Activated naive CD4-positive, alpha-beta T cell treated with anti-CD3 and anti-CD28 coated beads, Interleukin-2, amount 10 ng/mL, durations not matched to agents 7 days and 5 days (primary cell): ENCODE measurements around the gene TMEM151B.
A peak's percentile ranks its signal among the peaks of the same experiment; 100 is the strongest.

Experiments used
- CTCF ChIA-PET: fragments of 350-600 bp; sonication (Branson Sonifier 250); formaldehyde crosslinking; loops from one replicate; lab custom pipeline; 2021; ENCODE audit warnings: antibody characterized with exemption; lab: Charles Lee
- DNase-seq: peaks from one replicate; pipeline ENCODE4 v3.0.0-alpha.2; 2020
- H3K27ac Mint-ChIP-seq: one replicate; pipeline ENCODE4 v1.8.0; 2021; ENCODE audit warnings: mild to moderate bottlenecking, moderate library complexity, mixed read lengths
- H3K27me3 Mint-ChIP-seq: one replicate; pipeline ENCODE4 v1.8.0; 2021; ENCODE audit warnings: mild to moderate bottlenecking, mixed read lengths
- H3K36me3 Mint-ChIP-seq: one replicate; pipeline ENCODE4 v1.8.0; 2021; ENCODE audit warnings: mixed read lengths
- H3K4me1 Mint-ChIP-seq: one replicate; pipeline ENCODE4 v1.8.0; 2021; ENCODE audit warnings: mixed read lengths
- H3K4me3 Mint-ChIP-seq: one replicate; pipeline ENCODE4 v1.8.0; 2021; ENCODE audit warnings: mild to moderate bottlenecking, moderate library complexity, mixed read lengths
- H3K9me3 Mint-ChIP-seq: one replicate; pipeline ENCODE4 v1.8.0; 2021; ENCODE audit warnings: mixed read lengths

The TMEM151B gene

GRCh38 chr6:44298055-44298803 is 28.0 kb downstream of the TMEM151B start:
- H3K9me3 Mint-ChIP-seq = no peaks in the 10 kb centered on the region
- H3K27ac Mint-ChIP-seq = no peak overlapping the region
- H3K4me1 Mint-ChIP-seq = peaks cover 6% of the 10 kb centered on the region
- peak overlapping the region; percentile 2 for H3K4me3 Mint-ChIP-seq
- peaks cover 8% of the 10 kb centered on the region for H3K36me3 Mint-ChIP-seq
- peaks cover 55% of the 10 kb centered on the region for H3K27me3 Mint-ChIP-seq
- CTCF ChIA-PET = interaction anchor here (0.9 to 1.4 kb wide), 4 partner anchors 8 to 40 kb away, joined by 4 to 6 read pairs (median 4); partner anchors contain the start of gene AARS2
- DNase-seq = no peak

- CTCF ChIA-PET = interaction anchor here (0.9 to 2.3 kb wide), 5 partner anchors 8 to 39 kb away, joined by 4 to 7 read pairs (median 5); partner anchors contain the start of gene AARS2
Observed at GRCh38 chr6:44298864-44299263, 28.6 kb downstream of the TMEM151B start.

GRCh38 chr6:44300292-44300823 is 30.1 kb downstream of the TMEM151B start:
- H3K27ac Mint-ChIP-seq = no peak overlapping the region

More at GRCh38 chr6:44298864-44299263, 28.6 kb downstream of the TMEM151B start:
- Mint-ChIP-seq H3K27me3 (peaks cover 51% of the 10 kb centered on the region), H3K36me3 (peaks cover 8% of the 10 kb centered on the region), H3K4me3 (no peak overlapping the region), H3K9me3 (no peaks in the 10 kb centered on the region), H3K4me1 (peaks cover 6% of the 10 kb centered on the region), H3K27ac (no peak overlapping the region)
- no peak for DNase-seq

GRCh38 chr6:44301106-44301505 is 30.9 kb downstream of the TMEM151B start:
- H3K36me3 Mint-ChIP-seq = peaks cover 13% of the 10 kb centered on the region
- no peak overlapping the region for H3K27ac Mint-ChIP-seq
- peaks cover 32% of the 10 kb centered on the region for H3K27me3 Mint-ChIP-seq
- peaks cover 6% of the 10 kb centered on the region for H3K4me1 Mint-ChIP-seq
- no peaks in the 10 kb centered on the region for H3K9me3 Mint-ChIP-seq
- CTCF ChIA-PET = interaction anchor here (1.0 to 7.7 kb wide), 3 partner anchors 8 to 32 kb away, joined by 5 to 83 read pairs (median 7); partner anchors contain the start of genes AARS2 and TMEM151B
- no peak overlapping the region for H3K4me3 Mint-ChIP-seq
- DNase-seq = no peak

More at GRCh38 chr6:44300292-44300823, 30.1 kb downstream of the TMEM151B start:
- Mint-ChIP-seq H3K27me3 (peaks cover 37% of the 10 kb centered on the region), H3K4me1 (peaks cover 6% of the 10 kb centered on the region), H3K4me3 (no peak overlapping the region), H3K9me3 (no peaks in the 10 kb centered on the region), H3K36me3 (peaks cover 10% of the 10 kb centered on the region)
- CTCF ChIA-PET = interaction anchor here (1.0 to 7.7 kb wide), 3 partner anchors 9 to 31 kb away, joined by 5 to 83 read pairs (median 7); partner anchors contain the start of genes AARS2 and TMEM151B
- no peak for DNase-seq

- H3K27ac Mint-ChIP-seq = no peak overlapping the region
- H3K36me3 Mint-ChIP-seq = peaks cover 13% of the 10 kb centered on the region
- peaks cover 23% of the 10 kb centered on the region for H3K27me3 Mint-ChIP-seq
- CTCF ChIA-PET = interaction anchor here (2.2 to 7.7 kb wide), 2 partner anchors 11 to 33 kb away, joined by 9 to 83 read pairs; partner anchors contain the start of genes AARS2 and TMEM151B
- H3K4me1 Mint-ChIP-seq = peaks cover 6% of the 10 kb centered on the region
- H3K9me3 Mint-ChIP-seq = no peaks in the 10 kb centered on the region
- no peak overlapping the region for H3K4me3 Mint-ChIP-seq
- DNase-seq = no peak
Observed at GRCh38 chr6:44301782-44302564, 31.7 kb downstream of the TMEM151B start.

- Mint-ChIP-seq H3K4me1 (peaks cover 3% of the 10 kb centered on the region), H3K9me3 (no peaks in the 10 kb centered on the region), H3K27me3 (peaks cover 14% of the 10 kb centered on the region), H3K27ac (no peak overlapping the region), H3K36me3 (peaks cover 15% of the 10 kb centered on the region), H3K4me3 (no peak overlapping the region)
- CTCF ChIA-PET = interaction anchor here (1.5 to 7.7 kb wide), 3 partner anchors 10 to 34 kb away, joined by 3 to 83 read pairs (median 9); partner anchors contain the start of genes AARS2 and TMEM151B
- no peak for DNase-seq
Observed at GRCh38 chr6:44302856-44303255, 32.6 kb downstream of the TMEM151B start.

- Mint-ChIP-seq H3K36me3 (peaks cover 21% of the 10 kb centered on the region), H3K4me3 (no peak overlapping the region), H3K4me1 (peaks cover 3% of the 10 kb centered on the region), H3K27ac (no peak overlapping the region), H3K9me3 (no peaks in the 10 kb centered on the region), H3K27me3 (peaks cover 4% of the 10 kb centered on the region)
- CTCF ChIA-PET = interaction anchor here (1.5 to 7.7 kb wide), 5 partner anchors 8 to 41 kb away, joined by 3 to 83 read pairs (median 9); partner anchors contain the start of genes AARS2 and TMEM151B
- DNase-seq = no peak
Observed at GRCh38 chr6:44303842-44304241, 33.6 kb downstream of the TMEM151B start.

- DNase-seq = peak; percentile 51
- Mint-ChIP-seq H3K4me1 (no peaks in the 10 kb centered on the region), H3K9me3 (no peaks in the 10 kb centered on the region), H3K36me3 (peaks cover 24% of the 10 kb centered on the region), H3K27me3 (no peaks in the 10 kb centered on the region), H3K4me3 (no peak overlapping the region), H3K27ac (no peak overlapping the region)
- CTCF ChIA-PET = interaction anchor here (1.0 to 7.7 kb wide), 21 partner anchors 8 to 132 kb away, joined by 3 to 83 read pairs (median 5); partner anchors contain the start of genes AARS2 and TMEM151B
Observed at GRCh38 chr6:44304282-44305199, 34.3 kb downstream of the TMEM151B start.

GRCh38 chr6:44305200-44305725 is 35.0 kb downstream of the TMEM151B start:
- Mint-ChIP-seq H3K9me3 (no peaks in the 10 kb centered on the region), H3K4me3 (no peak overlapping the region), H3K27me3 (no peaks in the 10 kb centered on the region), H3K27ac (peak overlapping the region; percentile 46), H3K36me3 (peaks cover 29% of the 10 kb centered on the region), H3K4me1 (no peaks in the 10 kb centered on the region)
- DNase-seq = no peak
- CTCF ChIA-PET = interaction anchor here (1.0 to 7.7 kb wide), 20 partner anchors 8 to 133 kb away, joined by 3 to 83 read pairs (median 5); partner anchors contain the start of genes AARS2 and TMEM151B

GRCh38 chr6:44306710-44307109 is 36.5 kb downstream of the TMEM151B start:
- CTCF ChIA-PET = interaction anchor here (1.1 to 7.7 kb wide), 3 partner anchors 9 to 38 kb away, joined by 4 to 83 read pairs (median 18); partner anchors contain the start of gene TMEM151B
- Mint-ChIP-seq H3K4me3 (no peak overlapping the region), H3K27me3 (no peaks in the 10 kb centered on the region), H3K27ac (no peak overlapping the region), H3K36me3 (peaks cover 34% of the 10 kb centered on the region), H3K9me3 (no peaks in the 10 kb centered on the region), H3K4me1 (peaks cover 3% of the 10 kb centered on the region)
- DNase-seq = no peak

- H3K9me3 Mint-ChIP-seq = no peaks in the 10 kb centered on the region
- peaks cover 37% of the 10 kb centered on the region for H3K36me3 Mint-ChIP-seq
- H3K27ac Mint-ChIP-seq = no peak overlapping the region
- no peaks in the 10 kb centered on the region for H3K27me3 Mint-ChIP-seq
- H3K4me3 Mint-ChIP-seq = no peak overlapping the region
- H3K4me1 Mint-ChIP-seq = peaks cover 8% of the 10 kb centered on the region
- DNase-seq = no peak
- CTCF ChIA-PET = interaction anchor here (1.1 to 7.7 kb wide), 3 partner anchors 9 to 38 kb away, joined by 4 to 83 read pairs (median 18); partner anchors contain the start of gene TMEM151B
Observed at GRCh38 chr6:44307217-44307616, 37.0 kb downstream of the TMEM151B start.

- H3K36me3 Mint-ChIP-seq = peaks cover 37% of the 10 kb centered on the region
Observed at GRCh38 chr6:44309092-44309491, 38.8 kb downstream of the TMEM151B start.

More at GRCh38 chr6:44309092-44309491, 38.8 kb downstream of the TMEM151B start:
- Mint-ChIP-seq H3K4me3 (no peak overlapping the region), H3K27me3 (no peaks in the 10 kb centered on the region), H3K27ac (no peak overlapping the region), H3K4me1 (peaks cover 18% of the 10 kb centered on the region), H3K9me3 (no peaks in the 10 kb centered on the region)
- CTCF ChIA-PET = interaction anchor here (0.8 to 1.8 kb wide), 3 partner anchors 9 to 40 kb away, joined by 3 to 8 read pairs (median 7); no protein-coding TSS in a partner anchor
- no peak for DNase-seq
